ENCODE results near the gene CUTC. TPM values are rescaled to one million over a fixed set of nuclear protein-coding genes. Genes with fewer than 3 reads are reported as not detected.
"Not testable (repeated sequence)": the region's sequence is repeated elsewhere in the genome, so short reads cannot be mapped to it uniquely, and the experiment has no call there.

Gene CUTC
- polyA plus RNA-seq, 3 donors, result 22.1 to 26.5 (median 26.4) TPM

- no peak for DNase-seq (ENCODE audit: extremely low read depth in 1 of 11, low read depth in 9 of 11, low spot score in 4 of 11)
Measured at GRCh38 chr10:99731306-99732032, 565 bp upstream of the CUTC start.

GRCh38 chr10:99733366-99733765, 1.3 kb downstream of the CUTC start:
- DNase-seq (ENCODE audit: extremely low read depth in 1 of 11, low read depth in 9 of 11, low spot score in 4 of 11), result no peak

GRCh38 chr10:99734111-99734510, 2.1 kb downstream of the CUTC start:
- not testable (repeated sequence) for DNase-seq (ENCODE audit: extremely low read depth in 1 of 11, low read depth in 9 of 11, low spot score in 4 of 11)

- DNase-seq (ENCODE audit: extremely low read depth in 1 of 11, low read depth in 9 of 11, low spot score in 4 of 11), result no peak
Measured at GRCh38 chr10:99740260-99740659, 8.2 kb downstream of the CUTC start.

- DNase-seq (ENCODE audit: extremely low read depth in 1 of 11, low read depth in 9 of 11, low spot score in 4 of 11), result no peak
Measured at GRCh38 chr10:99740933-99741559, 9.0 kb downstream of the CUTC start.

- DNase-seq (ENCODE audit: extremely low read depth in 1 of 11, low read depth in 9 of 11, low spot score in 4 of 11), result no peak
Measured at GRCh38 chr10:99742254-99742653, 10.2 kb downstream of the CUTC start.

- no peak for DNase-seq (ENCODE audit: extremely low read depth in 1 of 11, low read depth in 9 of 11, low spot score in 4 of 11)
Measured at GRCh38 chr10:99742701-99743100, 10.7 kb downstream of the CUTC start.

GRCh38 chr10:99743841-99744240, 11.8 kb downstream of the CUTC start:
- no peak for DNase-seq (ENCODE audit: extremely low read depth in 1 of 11, low read depth in 9 of 11, low spot score in 4 of 11)

- DNase-seq (ENCODE audit: extremely low read depth in 1 of 11, low read depth in 9 of 11, low spot score in 4 of 11), result not testable (repeated sequence)
Measured at GRCh38 chr10:99746166-99746565, 14.1 kb downstream of the CUTC start.

GRCh38 chr10:99748823-99749451, 16.9 kb downstream of the CUTC start:
- DNase-seq (ENCODE audit: extremely low read depth in 1 of 11, low read depth in 9 of 11, low spot score in 4 of 11), result no peak

- no peak for DNase-seq (ENCODE audit: extremely low read depth in 1 of 11, low read depth in 9 of 11, low spot score in 4 of 11)
Measured at GRCh38 chr10:99750641-99751040, 18.6 kb downstream of the CUTC start.

GRCh38 chr10:99754670-99755069, 22.6 kb downstream of the CUTC start:
- DNase-seq (ENCODE audit: extremely low read depth in 1 of 11, low read depth in 9 of 11, low spot score in 4 of 11), result no peak

GRCh38 chr10:99756159-99756558, 24.1 kb downstream of the CUTC start:
- no peak for DNase-seq (ENCODE audit: extremely low read depth in 1 of 11, low read depth in 9 of 11, low spot score in 4 of 11)

- DNase-seq (ENCODE audit: extremely low read depth in 1 of 11, low read depth in 9 of 11, low spot score in 4 of 11), result peak in 1 of 11 donors; percentile 35
Measured at GRCh38 chr10:99758211-99758891, 26.3 kb downstream of the CUTC start.

- DNase-seq (ENCODE audit: extremely low read depth in 1 of 11, low read depth in 9 of 11, low spot score in 4 of 11), result no peak
Measured at GRCh38 chr10:99760321-99760720, 28.3 kb downstream of the CUTC start.

GRCh38 chr10:99761365-99761764, 29.3 kb downstream of the CUTC start:
- no peak for DNase-seq (ENCODE audit: extremely low read depth in 1 of 11, low read depth in 9 of 11, low spot score in 4 of 11)

GRCh38 chr10:99765672-99766301, 33.8 kb downstream of the CUTC start:
- DNase-seq (ENCODE audit: extremely low read depth in 1 of 11, low read depth in 9 of 11, low spot score in 4 of 11), result no peak

- DNase-seq (ENCODE audit: extremely low read depth in 1 of 11, low read depth in 9 of 11, low spot score in 4 of 11), result no peak
Measured at GRCh38 chr10:99766302-99766681, 34.3 kb downstream of the CUTC start.

- no peak for DNase-seq (ENCODE audit: extremely low read depth in 1 of 11, low read depth in 9 of 11, low spot score in 4 of 11)
Measured at GRCh38 chr10:99767901-99768300, 35.9 kb downstream of the CUTC start.

Measured in renal cortex interstitium (tissue), 11 donors.